HepG2 (cell line): Measurements from ENCODE around the gene PDE3A.

Experiments
- RBAK ChIP-seq: sonication (generic); formaldehyde crosslinking; IDR thresholded peaks from 2 replicates; pipeline ENCODE4 v1.5.1; 2020; ENCODE audit warnings: mild to moderate bottlenecking, missing genetic modification reagents
- TF ChIP-seq, protein P1 (sequence below): sonication (generic); formaldehyde crosslinking; IDR thresholded peaks from 2 replicates; pipeline ENCODE4 v1.5.0; 2020; ENCODE audit warnings: mild to moderate bottlenecking, missing genetic modification reagents, borderline replicate concordance

DNA sequence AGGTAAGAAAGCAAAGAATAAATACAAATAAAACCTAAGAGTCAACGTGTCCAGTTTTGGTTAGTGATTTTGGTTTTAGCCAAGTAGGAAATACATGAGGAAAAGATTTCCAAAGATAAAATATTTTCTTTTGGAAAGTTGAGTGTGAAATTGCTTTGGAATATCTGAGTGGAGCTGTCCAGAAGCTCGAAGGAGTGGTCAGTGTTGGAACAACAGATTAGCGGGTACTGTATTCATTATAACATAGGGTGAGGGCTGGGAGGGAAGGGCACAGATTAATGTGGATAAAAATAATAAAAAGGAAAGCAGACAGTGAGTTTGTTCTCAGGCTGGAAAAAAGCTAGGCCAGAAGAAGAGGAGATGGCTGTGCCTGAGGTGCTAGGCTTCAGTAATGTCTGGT lies 225.3 kb downstream of the PDE3A start:
- TF ChIP-seq RBAK (CRISPR knock-in tag) = no peak
- TF ChIP-seq, protein P1, sequence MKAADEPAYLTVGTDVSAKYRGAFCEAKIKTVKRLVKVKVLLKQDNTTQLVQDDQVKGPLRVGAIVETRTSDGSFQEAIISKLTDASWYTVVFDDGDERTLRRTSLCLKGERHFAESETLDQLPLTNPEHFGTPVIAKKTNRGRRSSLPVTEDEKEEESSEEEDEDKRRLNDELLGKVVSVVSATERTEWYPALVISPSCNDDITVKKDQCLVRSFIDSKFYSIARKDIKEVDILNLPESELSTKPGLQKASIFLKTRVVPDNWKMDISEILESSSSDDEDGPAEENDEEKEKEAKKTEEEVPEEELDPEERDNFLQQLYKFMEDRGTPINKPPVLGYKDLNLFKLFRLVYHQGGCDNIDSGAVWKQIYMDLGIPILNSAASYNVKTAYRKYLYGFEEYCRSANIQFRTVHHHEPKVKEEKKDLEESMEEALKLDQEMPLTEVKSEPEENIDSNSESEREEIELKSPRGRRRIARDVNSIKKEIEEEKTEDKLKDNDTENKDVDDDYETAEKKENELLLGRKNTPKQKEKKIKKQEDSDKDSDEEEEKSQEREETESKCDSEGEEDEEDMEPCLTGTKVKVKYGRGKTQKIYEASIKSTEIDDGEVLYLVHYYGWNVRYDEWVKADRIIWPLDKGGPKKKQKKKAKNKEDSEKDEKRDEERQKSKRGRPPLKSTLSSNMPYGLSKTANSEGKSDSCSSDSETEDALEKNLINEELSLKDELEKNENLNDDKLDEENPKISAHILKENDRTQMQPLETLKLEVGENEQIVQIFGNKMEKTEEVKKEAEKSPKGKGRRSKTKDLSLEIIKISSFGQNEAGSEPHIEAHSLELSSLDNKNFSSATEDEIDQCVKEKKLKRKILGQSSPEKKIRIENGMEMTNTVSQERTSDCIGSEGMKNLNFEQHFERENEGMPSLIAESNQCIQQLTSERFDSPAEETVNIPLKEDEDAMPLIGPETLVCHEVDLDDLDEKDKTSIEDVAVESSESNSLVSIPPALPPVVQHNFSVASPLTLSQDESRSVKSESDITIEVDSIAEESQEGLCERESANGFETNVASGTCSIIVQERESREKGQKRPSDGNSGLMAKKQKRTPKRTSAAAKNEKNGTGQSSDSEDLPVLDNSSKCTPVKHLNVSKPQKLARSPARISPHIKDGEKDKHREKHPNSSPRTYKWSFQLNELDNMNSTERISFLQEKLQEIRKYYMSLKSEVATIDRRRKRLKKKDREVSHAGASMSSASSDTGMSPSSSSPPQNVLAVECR (CRISPR knock-in tag) = no peak
